ENCODE results near the gene PLD1.

The PLD1 gene

DNA sequence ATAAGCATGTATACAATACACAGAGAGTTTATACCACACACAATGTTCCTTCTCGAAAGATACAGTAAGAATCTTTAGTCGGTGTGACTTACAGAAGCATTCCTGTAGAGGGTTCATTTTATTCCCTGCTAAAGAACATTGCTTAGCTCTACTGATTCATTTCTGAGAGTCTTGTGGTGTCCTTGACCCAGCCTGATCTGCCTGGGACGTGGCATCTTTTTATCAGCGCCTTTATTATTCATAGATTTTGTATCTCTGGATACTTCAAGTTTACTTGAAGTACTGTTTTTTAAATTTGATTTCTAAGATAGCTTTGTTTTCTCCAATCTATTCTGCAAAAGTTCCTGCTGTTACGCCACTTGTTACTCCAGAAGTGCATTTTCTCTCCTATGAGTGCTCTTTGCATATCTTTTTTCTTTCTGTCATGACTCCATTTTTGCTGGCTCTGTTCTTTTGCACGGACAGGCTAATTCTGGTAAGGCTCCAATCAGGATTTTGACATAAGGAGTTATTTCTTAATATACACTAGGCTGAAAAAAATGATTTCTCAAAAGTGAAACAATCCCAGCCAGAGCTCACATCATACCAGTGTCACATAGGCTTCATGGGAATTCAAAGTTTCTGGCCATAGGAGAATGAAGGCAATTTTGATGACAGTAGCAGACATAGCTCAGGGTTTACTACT lies 235.6 kb downstream of the PLD1 start:
- no peaks in the 10 kb centered on the region for H3K9me2 ChIP-seq (replicated peaks; ENCODE audit: control insufficient read depth, low read length)
- no peaks in the 10 kb centered on the region for H4K20me1 ChIP-seq (ENCODE audit: control insufficient read depth, insufficient read depth, low read depth, low read length)
- no peak overlapping the region for H3K4me2 ChIP-seq (ENCODE audit: low read length)
- no peaks in the 10 kb centered on the region for H3K4me1 ChIP-seq (ENCODE audit: control insufficient read depth, low read length)
- H3K27ac ChIP-seq (ENCODE audit: low read depth, low read length): no peak overlapping the region
- no peak overlapping the region for H3K4me3 ChIP-seq (ENCODE audit: low read length)
- no peaks in the 10 kb centered on the region for H3F3A ChIP-seq (ENCODE audit: control insufficient read depth, insufficient read depth)
- H3K36me3 ChIP-seq (ENCODE audit: control insufficient read depth, low read length): no peaks in the 10 kb centered on the region
- no peak for TF ChIP-seq EZH2phosphoT487 (IDR thresholded peaks at IDR 0.05; ENCODE audit: borderline replicate concordance, low read length)
- TF ChIP-seq, protein P1, sequence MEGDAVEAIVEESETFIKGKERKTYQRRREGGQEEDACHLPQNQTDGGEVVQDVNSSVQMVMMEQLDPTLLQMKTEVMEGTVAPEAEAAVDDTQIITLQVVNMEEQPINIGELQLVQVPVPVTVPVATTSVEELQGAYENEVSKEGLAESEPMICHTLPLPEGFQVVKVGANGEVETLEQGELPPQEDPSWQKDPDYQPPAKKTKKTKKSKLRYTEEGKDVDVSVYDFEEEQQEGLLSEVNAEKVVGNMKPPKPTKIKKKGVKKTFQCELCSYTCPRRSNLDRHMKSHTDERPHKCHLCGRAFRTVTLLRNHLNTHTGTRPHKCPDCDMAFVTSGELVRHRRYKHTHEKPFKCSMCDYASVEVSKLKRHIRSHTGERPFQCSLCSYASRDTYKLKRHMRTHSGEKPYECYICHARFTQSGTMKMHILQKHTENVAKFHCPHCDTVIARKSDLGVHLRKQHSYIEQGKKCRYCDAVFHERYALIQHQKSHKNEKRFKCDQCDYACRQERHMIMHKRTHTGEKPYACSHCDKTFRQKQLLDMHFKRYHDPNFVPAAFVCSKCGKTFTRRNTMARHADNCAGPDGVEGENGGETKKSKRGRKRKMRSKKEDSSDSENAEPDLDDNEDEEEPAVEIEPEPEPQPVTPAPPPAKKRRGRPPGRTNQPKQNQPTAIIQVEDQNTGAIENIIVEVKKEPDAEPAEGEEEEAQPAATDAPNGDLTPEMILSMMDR (IDR thresholded peaks at IDR 0.05; ENCODE audit: low read depth, low read length, poor library complexity, severe bottlenecking): no peak
- H3K27me3 ChIP-seq (ENCODE audit: control insufficient read depth, low read length): no peaks in the 10 kb centered on the region
- no peaks in the 10 kb centered on the region for H3K9me3 ChIP-seq (ENCODE audit: control insufficient read depth, insufficient read depth, low read length)
- H3K79me2 ChIP-seq (ENCODE audit: control insufficient read depth, low read length): no peaks in the 10 kb centered on the region

DNA sequence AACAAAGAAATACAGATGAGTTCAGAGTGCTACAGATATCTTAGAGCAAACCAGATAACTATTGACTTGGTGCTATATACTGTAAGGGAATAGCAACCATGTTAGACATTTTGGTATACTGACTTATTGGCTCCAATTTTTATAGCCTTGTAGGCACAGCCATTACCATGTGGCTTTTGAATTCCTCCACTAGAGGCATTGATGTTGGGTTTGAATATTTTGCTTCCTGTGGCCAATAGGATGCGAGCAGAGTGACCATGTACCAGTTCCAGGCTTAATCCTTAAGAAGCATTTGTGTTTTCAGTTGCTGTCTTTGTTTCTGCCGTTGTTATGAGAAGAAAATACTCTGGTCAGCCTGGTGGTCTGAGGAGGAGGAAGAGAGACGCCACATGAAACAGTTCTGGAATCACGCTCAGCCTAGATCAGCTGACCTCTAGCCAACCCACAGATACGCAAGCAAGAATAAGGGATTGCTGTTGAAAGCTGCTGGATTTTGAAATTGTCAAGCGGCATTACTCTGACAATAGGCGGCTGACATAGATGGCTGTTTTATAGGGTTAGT lies 240.6 kb downstream of the PLD1 start:
- H3K79me2 ChIP-seq (ENCODE audit: control insufficient read depth, low read length): no peaks in the 10 kb centered on the region
- TF ChIP-seq, protein P1 (IDR thresholded peaks at IDR 0.05; ENCODE audit: low read depth, low read length, poor library complexity, severe bottlenecking): no peak
- no peak for TF ChIP-seq EZH2phosphoT487 (IDR thresholded peaks at IDR 0.05; ENCODE audit: borderline replicate concordance, low read length)

DNA sequence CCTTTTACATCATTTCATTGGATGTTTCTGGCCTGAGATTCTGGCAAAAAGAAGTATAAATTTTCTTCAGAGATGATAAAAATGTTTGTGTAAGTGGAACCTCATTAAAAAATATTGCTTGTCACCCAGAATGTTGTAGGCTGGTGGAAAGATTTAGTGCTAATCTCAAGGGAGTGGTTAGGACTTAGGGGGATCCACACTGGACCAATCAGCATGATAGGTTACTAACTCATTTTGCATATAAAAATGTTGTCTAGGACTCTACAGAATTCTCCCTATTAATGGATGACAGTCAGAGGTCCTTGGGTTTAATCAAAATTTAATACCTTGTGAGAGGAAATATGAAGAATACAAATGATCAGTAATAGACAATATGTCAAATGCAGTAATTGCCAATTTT lies 241.5 kb downstream of the PLD1 start:
- no peaks in the 10 kb centered on the region for H3K4me1 ChIP-seq (ENCODE audit: control insufficient read depth, low read length)
- no peaks in the 10 kb centered on the region for H3K9me2 ChIP-seq (replicated peaks; ENCODE audit: control insufficient read depth, low read length)
- no peak for TF ChIP-seq EZH2phosphoT487 (IDR thresholded peaks at IDR 0.05; ENCODE audit: borderline replicate concordance, low read length)
- TF ChIP-seq, protein P1 (IDR thresholded peaks at IDR 0.05; ENCODE audit: low read depth, low read length, poor library complexity, severe bottlenecking): no peak
- H4K20me1 ChIP-seq (ENCODE audit: control insufficient read depth, insufficient read depth, low read depth, low read length): no peaks in the 10 kb centered on the region
- no peaks in the 10 kb centered on the region for H3K36me3 ChIP-seq (ENCODE audit: control insufficient read depth, low read length)
- no peak overlapping the region for H3K27ac ChIP-seq (ENCODE audit: low read depth, low read length)
- H3K27me3 ChIP-seq (ENCODE audit: control insufficient read depth, low read length): no peaks in the 10 kb centered on the region
- no peaks in the 10 kb centered on the region for H3K9me3 ChIP-seq (ENCODE audit: control insufficient read depth, insufficient read depth, low read length)
- H3K4me3 ChIP-seq (ENCODE audit: low read length): no peak overlapping the region
- H3K4me2 ChIP-seq (ENCODE audit: low read length): no peak overlapping the region
- no peaks in the 10 kb centered on the region for H3K79me2 ChIP-seq (ENCODE audit: control insufficient read depth, low read length)
- no peaks in the 10 kb centered on the region for H3F3A ChIP-seq (ENCODE audit: control insufficient read depth, insufficient read depth)

More for the DNA sequence above, 240.6 kb downstream of the PLD1 start:
- H3K4me1 ChIP-seq (ENCODE audit: control insufficient read depth, low read length): no peaks in the 10 kb centered on the region
- no peak overlapping the region for H3K4me2 ChIP-seq (ENCODE audit: low read length)
- no peaks in the 10 kb centered on the region for H3K27me3 ChIP-seq (ENCODE audit: control insufficient read depth, low read length)
- no peak overlapping the region for H3K4me3 ChIP-seq (ENCODE audit: low read length)
- H3K9me3 ChIP-seq (ENCODE audit: control insufficient read depth, insufficient read depth, low read length): no peaks in the 10 kb centered on the region
- H3K27ac ChIP-seq (ENCODE audit: low read depth, low read length): no peak overlapping the region
- no peaks in the 10 kb centered on the region for H3F3A ChIP-seq (ENCODE audit: control insufficient read depth, insufficient read depth)
- no peaks in the 10 kb centered on the region for H3K9me2 ChIP-seq (replicated peaks; ENCODE audit: control insufficient read depth, low read length)
- H4K20me1 ChIP-seq (ENCODE audit: control insufficient read depth, insufficient read depth, low read depth, low read length): no peaks in the 10 kb centered on the region
- no peaks in the 10 kb centered on the region for H3K36me3 ChIP-seq (ENCODE audit: control insufficient read depth, low read length)
